GM15510 (cell line): ENCODE results near the gene SOWAHD.

Experiments
- POLR2A ChIP-seq: IDR thresholded peaks from 3 replicates; pipeline ENCODE4 v1.6.1; 2011; ENCODE audit warnings: borderline replicate concordance; ENCODE audit not compliant: insufficient read length; ENCODE audit errors: extremely low read depth

SOWAHD gene

GRCh38 chrX:119757979-119758730, at the start of gene SOWAHD:
Gene SOWAHD, plus strand, starts transcription at chrX:119758588. Its CDS starts 80 bp downstream, at chrX:119758668.
- peak; percentile 16 for TF ChIP-seq POLR2A

GRCh38 chrX:119708936-119709335, 49.5 kb upstream of the SOWAHD start:
- no peak for TF ChIP-seq POLR2A

GRCh38 chrX:119709630-119710029, 48.8 kb upstream of the SOWAHD start:
- TF ChIP-seq POLR2A: no peak

GRCh38 chrX:119721487-119721886, 36.9 kb upstream of the SOWAHD start:
- TF ChIP-seq POLR2A: no peak

GRCh38 chrX:119721926-119722325, 36.5 kb upstream of the SOWAHD start:
- no peak for TF ChIP-seq POLR2A

- TF ChIP-seq POLR2A: no peak
Measured at GRCh38 chrX:119726900-119727555, 31.4 kb upstream of the SOWAHD start.

- TF ChIP-seq POLR2A: no peak
Measured at GRCh38 chrX:119728487-119728886, 29.9 kb upstream of the SOWAHD start.

- no peak for TF ChIP-seq POLR2A
Measured at GRCh38 chrX:119729408-119730201, 28.8 kb upstream of the SOWAHD start.

- no peak for TF ChIP-seq POLR2A
Measured at GRCh38 chrX:119734897-119735339, 23.5 kb upstream of the SOWAHD start.

GRCh38 chrX:119735467-119735866, 22.9 kb upstream of the SOWAHD start:
- TF ChIP-seq POLR2A: no peak

- TF ChIP-seq POLR2A: no peak
Measured at GRCh38 chrX:119736206-119736764, 22.1 kb upstream of the SOWAHD start.

- no peak for TF ChIP-seq POLR2A
Measured at GRCh38 chrX:119738742-119739141, 19.6 kb upstream of the SOWAHD start.

- no peak for TF ChIP-seq POLR2A
Measured at GRCh38 chrX:119745283-119745848, 13.0 kb upstream of the SOWAHD start.

GRCh38 chrX:119753001-119753400, 5.4 kb upstream of the SOWAHD start:
- TF ChIP-seq POLR2A: no peak

- TF ChIP-seq POLR2A: no peak
Measured at GRCh38 chrX:119753639-119754257, 4.6 kb upstream of the SOWAHD start.

- TF ChIP-seq POLR2A: no peak
Measured at GRCh38 chrX:119755981-119756533, 2.3 kb upstream of the SOWAHD start.
